Heart left ventricle (tissue), 13 donors: ENCODE measurements around the gene UBXN7.

Source experiments
- CTCF ChIP-seq, 12 donors: fragments of 200-600 bp; sonication (generic) in 4 of 12; IDR thresholded peaks; one replicate each; pipeline versions ENCODE4 v1.5.0 to v1.8.0; 2018 to 2022; ENCODE audit warnings: antibody characterized with exemption in 12 of 12, mild to moderate bottlenecking in 5 of 12
- POLR2A ChIP-seq, 2 donors: fragments of 450-650 bp; IDR thresholded peaks; one replicate each; pipeline ENCODE4 v1.6.1; 2017; ENCODE audit warnings: antibody characterized with exemption in 2 of 2, mild to moderate bottlenecking in 2 of 2, moderate library complexity in 2 of 2
- donor health status: ischemic (EF 13 %, LVEDD 7.1; RV severe dilation, severe dysfunction).
- donor health status: DM: no; HTN: yes; CAD: no.
- donor health status: DM: no; HTN: no; CAD: no.
- donor health status: ischemic (EF 25% LVEDD 6.9; RV normal size, moderate dysfunction).
- donor health status: ischemic (EF 25% LVEDD 5.7; RV mildly dilated, moderate dysfunction).
- donor health status: ischemic (EF 35%, LVEDD 5.7; RV mildly dilated, moderate dysfunction).
- donor health status: nonischemic (EF 11% LVEDD 7.7; RV severe dilation, severe dysfunction).
- donor health status: DM: yes; HTN: yes; CAD: no.
- donor health status: PGD.
- donor health status: ischemic (EF 29% LVEDD 5.4; RV normal size, mild dysfunction).
- donor health status: nonischemic (EF 23%, LVEDD 6.1; RV moderate dilation, normal function).

DNA sequence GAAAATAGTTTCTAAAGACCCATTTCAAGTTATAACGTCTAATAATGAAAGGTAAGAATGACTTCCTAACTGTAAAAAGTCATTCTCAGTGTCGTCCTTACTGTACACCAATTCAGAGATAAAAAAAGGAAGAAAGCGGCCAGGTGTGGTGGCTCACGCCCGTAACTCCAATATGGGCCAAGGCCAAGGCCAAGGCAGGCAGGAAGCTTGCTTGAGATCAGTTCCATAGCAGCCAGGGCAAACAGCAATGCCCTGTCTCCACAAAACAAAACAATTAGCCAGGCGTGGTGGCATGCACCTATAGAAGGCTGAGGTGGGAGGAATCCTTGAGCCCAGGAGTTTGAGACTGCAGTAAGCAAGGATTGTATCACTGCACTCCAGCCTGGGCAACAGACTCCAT, 31.9 kb downstream of the UBXN7 start:
- TF ChIP-seq CTCF (IDR thresholded peaks at IDR 0.05) (no peak), POLR2A (IDR thresholded peaks at IDR 0.05) (no peak)
